IMR-90 (cell line): ENCODE data around the gene USP26. TPM values are rescaled to one million over a fixed set of nuclear protein-coding genes. Genes with fewer than 3 reads are reported as not detected.

Experiments
- ATAC-seq: fragments of 200-7000 bp; cut with Tn5 transposase; 2 replicates; pipeline ENCODE4 v1.9.1; 2020; ENCODE audit warnings: low read depth, mild to moderate bottlenecking, moderate library complexity
- BruUV-seq: library from RNA; stranded (reverse); fragments of 400-500 nt; replicated peaks from 2 replicates; lab custom pipeline; 2021; lab: Mats Ljungman, UMichigan
- CTCF ChIA-PET: fragments of 300-600 bp; formaldehyde crosslinking; extraction: SDS; loops from one replicate; lab custom pipeline; 2021; ENCODE audit warnings: antibody characterized with exemption; lab: Yijun Ruan, JAX
- POLR2A ChIA-PET: fragments of 300-600 bp; sonication (Branson Sonifier 250); formaldehyde crosslinking; loops from one replicate; lab custom pipeline; 2022; ENCODE audit warnings: antibody characterized with exemption; ENCODE audit not compliant: unreplicated experiment; lab: Charles Lee
- DNase-seq: peaks from one replicate; pipeline ENCODE4 v3.0.0; 2013
- H2AFZ ChIP-seq: replicated peaks from 2 replicates; pipeline ENCODE3; 2013; ENCODE audit warnings: low read length, mild to moderate bottlenecking; ENCODE audit not compliant: poor library complexity
- H2AK5ac ChIP-seq: 2 replicates; pipeline ENCODE4 v1.6.1; 2013; ENCODE audit warnings: low read depth, low read length, inconsistent platforms
- H2AK9ac ChIP-seq: replicated peaks from 2 replicates; pipeline ENCODE3; 2013; ENCODE audit warnings: mild to moderate bottlenecking, low read depth, low read length, moderate library complexity; ENCODE audit not compliant: poor library complexity
- H2BK120ac ChIP-seq: 2 replicates; pipeline ENCODE4 v1.6.1; 2013; ENCODE audit warnings: low read depth, low read length, inconsistent platforms
- H2BK15ac ChIP-seq: 3 replicates; pipeline ENCODE4 v1.6.1; 2013; ENCODE audit warnings: low read depth, low read length, inconsistent platforms
- H2BK20ac ChIP-seq: 2 replicates; pipeline ENCODE4 v1.6.1; 2013; ENCODE audit warnings: low read depth, mild to moderate bottlenecking, inconsistent platforms, low read length, moderate library complexity
- H2BK5ac ChIP-seq: 2 replicates; pipeline ENCODE4 v1.6.1; 2013; ENCODE audit warnings: mild to moderate bottlenecking, low read depth, low read length, inconsistent platforms; ENCODE audit not compliant: poor library complexity, severe bottlenecking
- H3K14ac ChIP-seq: replicated peaks from 2 replicates; pipeline ENCODE4 v1.6.1; 2013; ENCODE audit warnings: low read depth, low read length, inconsistent platforms
- H3K18ac ChIP-seq: 2 replicates; pipeline ENCODE4 v1.6.1; 2013; ENCODE audit warnings: low read depth, low read length, control low read depth
- H3K23ac ChIP-seq: 2 replicates; pipeline ENCODE4 v1.6.1; 2013; ENCODE audit warnings: low read depth, low read length, inconsistent platforms
- H3K27ac ChIP-seq: 2 replicates; pipeline ENCODE4 v1.5.1; 2013; ENCODE audit warnings: mild to moderate bottlenecking, control low read depth, low read length; ENCODE audit not compliant: insufficient read depth
- H3K27me3 ChIP-seq: 2 replicates; pipeline ENCODE4 v1.6.1; 2013; ENCODE audit warnings: low read length; ENCODE audit not compliant: control insufficient read depth, insufficient read depth
- H3K36me3 ChIP-seq: 2 replicates; pipeline ENCODE4 v1.6.1; 2013; ENCODE audit warnings: low read length, mixed read lengths; ENCODE audit not compliant: control insufficient read depth, insufficient read depth
- H3K4ac ChIP-seq: 2 replicates; pipeline ENCODE4 v1.6.1; 2013; ENCODE audit warnings: low read depth, low read length, inconsistent platforms
- H3K4me1 ChIP-seq: 2 replicates; pipeline ENCODE4 v1.6.1; 2013; ENCODE audit warnings: low read length, mixed read lengths; ENCODE audit not compliant: control insufficient read depth, insufficient read depth
- H3K4me2 ChIP-seq: 2 replicates; pipeline ENCODE4 v1.6.1; 2013; ENCODE audit warnings: low read depth, mild to moderate bottlenecking, control low read depth, low read length, moderate library complexity
- H3K4me3 ChIP-seq: 2 replicates; pipeline ENCODE4 v1.5.1; 2013; ENCODE audit warnings: low read depth, mild to moderate bottlenecking, control low read depth, low read length, moderate library complexity; ENCODE audit not compliant: insufficient read depth
- H3K56ac ChIP-seq: 2 replicates; pipeline ENCODE4 v1.6.1; 2013; ENCODE audit warnings: low read length, inconsistent platforms; ENCODE audit not compliant: insufficient read depth; ENCODE audit errors: extremely low read depth
- H3K79me1 ChIP-seq, 2 experiments: 2 replicates each; pipeline ENCODE4 v1.6.1; 2013; ENCODE audit warnings: low read length in 2 of 2, inconsistent platforms in 1 of 2, low read depth in 1 of 2
- H3K9ac ChIP-seq: 2 replicates; pipeline ENCODE4 v1.6.1; 2013; ENCODE audit warnings: low read depth, low read length, control low read depth
- H3K9me1 ChIP-seq: 2 replicates; pipeline ENCODE4 v1.6.1; 2013; ENCODE audit warnings: low read length, inconsistent platforms; ENCODE audit not compliant: insufficient read depth
- H3K9me3 ChIP-seq: 2 replicates; pipeline ENCODE4 v1.6.1; 2013; ENCODE audit warnings: low read length; ENCODE audit not compliant: control insufficient read depth, insufficient read depth
- H4K20me1 ChIP-seq: 2 replicates; pipeline ENCODE4 v1.6.1; 2013; ENCODE audit warnings: low read length, inconsistent platforms; ENCODE audit not compliant: insufficient read depth
- H4K5ac ChIP-seq: 2 replicates; pipeline ENCODE4 v1.6.1; 2013; ENCODE audit warnings: mild to moderate bottlenecking, low read depth, low read length, control low read depth
- H4K8ac ChIP-seq, 2 experiments: 2 replicates each; pipeline ENCODE4 v1.6.1; 2013; ENCODE audit warnings: low read depth in 2 of 2, low read length in 2 of 2, control low read depth in 1 of 2, inconsistent platforms in 1 of 2
- H4K91ac ChIP-seq: 2 replicates; pipeline ENCODE4 v1.6.1; 2013; ENCODE audit warnings: low read depth, low read length, inconsistent platforms; ENCODE audit not compliant: insufficient read depth
- ELK1 ChIP-seq: fragments of 150-350 bp; IDR thresholded peaks from 2 replicates; pipeline ENCODE4 v1.6.1; 2016; ENCODE audit warnings: low read depth, mild to moderate bottlenecking, low read length, moderate library complexity, borderline replicate concordance
- MAFK ChIP-seq: IDR thresholded peaks from 2 replicates; pipeline ENCODE4 v1.6.1; 2012; ENCODE audit warnings: low read depth, low read length, improper control_type of control experiment
- NFE2L2 ChIP-seq: fragments of 150-350 bp; IDR thresholded peaks from 2 replicates; pipeline ENCODE4 v1.6.1; 2016; ENCODE audit warnings: low read depth, mild to moderate bottlenecking, low read length
- POLR2A ChIP-seq: IDR thresholded peaks from 2 replicates; pipeline ENCODE4 v1.6.1; 2012; ENCODE audit warnings: mild to moderate bottlenecking, low read depth, low read length
- RCOR1 ChIP-seq: IDR thresholded peaks from 2 replicates; pipeline ENCODE4 v1.6.1; 2012; ENCODE audit warnings: mild to moderate bottlenecking, low read length, improper control_type of control experiment; ENCODE audit not compliant: insufficient replicate concordance
- SMC3 ChIP-seq: fragments of 150-350 bp; IDR thresholded peaks from 2 replicates; pipeline ENCODE4 v1.6.1; 2016; ENCODE audit warnings: low read depth, mild to moderate bottlenecking, antibody characterized with exemption, low read length, moderate library complexity
- dilution Hi-C: fragments of 300-500 bp; cut with HindIII; formaldehyde crosslinking; loops from one replicate; pipeline ENCODE4 v1.14.3; 2018; ENCODE audit warnings: low sequenced_read_pairs; ENCODE audit not compliant: unreplicated experiment
- in situ Hi-C: fragments of 300-500 bp; cut with MboI; formaldehyde crosslinking; loops from 3 replicates; pipeline ENCODE4 v1.14.3; 2019; ENCODE audit warnings: low sequenced_read_pairs, inconsistent platforms, mixed read lengths
- intact Hi-C: fragments of 100-400 bp; cut with micrococcal nuclease; formaldehyde crosslinking; loops from 2 replicates; pipeline ENCODE4 v1.10.0; 2022
- polyA plus RNA-seq, 3 experiments: library from polyadenylated mRNA; depleted of rRNA; stranded (reverse); fragments of >200 nt; gene quantifications; 2 replicates each; pipeline ENCODE4 v1.2.3, GENCODE V29; 2012; ENCODE audit warnings: low replicate concordance in 1 of 3
- total RNA-seq: library from RNA; depleted of rRNA; stranded (reverse); fragments of >200 nt; gene quantifications from 2 replicates; pipeline ENCODE4 v1.2.3, GENCODE V29; 2012

The USP26 gene
- total and polyA plus RNA-seq, 2 of the 4 experiments (the other 2 are of a cell fraction): not detected

- Histone ChIP-seq H3K56ac (no peak overlapping the region), H4K91ac (no peak overlapping the region), H3K14ac (no peak overlapping the region), H2BK120ac (no peak overlapping the region), H2BK15ac (no peak overlapping the region), H3K23ac (no peak overlapping the region), H3K4me3 (no peak overlapping the region), H4K8ac (no peak overlapping the region), H3K4me1 (no peaks in the 10 kb centered on the region), H4K5ac (no peak overlapping the region), H3K18ac (no peak overlapping the region), H3K79me1 (no peaks in the 10 kb centered on the region), H3K4me2 (no peak overlapping the region), H2AK9ac (no peak overlapping the region), H3K9me3 (no peaks in the 10 kb centered on the region), H3K27ac (no peak overlapping the region), H3K4ac (no peak overlapping the region), H2BK20ac (no peak overlapping the region), H3K9ac (no peak overlapping the region), H3K9me1 (no peaks in the 10 kb centered on the region), H2AK5ac (no peak overlapping the region), H3K27me3 (peaks cover 1% of the 10 kb centered on the region; the same call in 1 of the 2 replicates), H2BK5ac (no peak overlapping the region), H2AFZ (no peak overlapping the region), H3K36me3 (no peaks in the 10 kb centered on the region), H4K20me1 (no peaks in the 10 kb centered on the region)
- dilution Hi-C loops (no loop called here), in situ Hi-C loops (no loop called here), intact Hi-C loops (no loop called here)
- ATAC-seq: no peak
- CTCF ChIA-PET: no interaction called here
- no peak for TF ChIP-seq MAFK
- TF ChIP-seq POLR2A: no peak
- no peak for TF ChIP-seq ELK1
- no peak for TF ChIP-seq NFE2L2
- TF ChIP-seq RCOR1: no peak
- no peak for TF ChIP-seq SMC3
- POLR2A ChIA-PET: no interaction called here
- BruUV-seq: no TSS peak
- DNase-seq: no peak
Observed at GRCh38 chrX:133089411-133089810, 7.5 kb downstream of the USP26 start.
